Measurements from ENCODE around the gene ERI2. TPM values are rescaled to one million over a fixed set of nuclear protein-coding genes. Genes with fewer than 3 reads are reported as not detected.
"Not testable (repeated sequence)": the region's sequence is repeated elsewhere in the genome, so short reads cannot be mapped to it uniquely, and the experiment has no call there.

ERI2 gene
- total RNA-seq, 1 donor from 2014 or later = 15.4 TPM

DNA sequence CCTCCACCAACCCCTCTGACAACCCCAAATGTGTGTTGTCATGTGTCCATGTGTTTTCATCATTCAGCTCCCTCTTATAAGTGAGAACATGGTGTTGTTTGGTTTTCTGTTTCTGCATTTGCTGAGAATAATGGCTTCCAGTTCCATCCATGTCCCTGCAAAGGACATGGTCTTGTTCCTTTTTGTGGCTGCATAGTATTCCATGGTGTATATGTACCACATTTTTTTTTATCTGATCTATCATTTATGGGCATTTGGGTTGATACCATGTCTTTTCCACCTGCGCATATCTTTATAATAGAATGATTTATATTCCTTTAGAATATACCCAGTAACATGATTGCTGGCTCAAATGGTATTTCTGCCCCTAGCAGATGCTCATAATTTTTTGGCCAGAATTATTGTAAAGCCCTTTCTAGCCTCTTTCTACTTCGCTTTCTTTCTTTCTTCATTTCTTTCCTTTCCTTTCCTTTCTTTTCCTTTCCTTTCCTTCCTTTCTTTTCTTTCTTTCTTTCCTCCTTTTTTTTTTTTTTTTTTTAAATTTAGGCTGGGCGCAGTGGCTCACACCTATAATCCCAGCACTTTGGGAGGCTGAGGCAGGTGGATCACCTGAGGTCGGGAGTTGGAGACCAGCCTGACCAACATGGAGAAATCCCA is 12.8 kb upstream of the ERI2 start:
- ATAC-seq = no peak

DNA sequence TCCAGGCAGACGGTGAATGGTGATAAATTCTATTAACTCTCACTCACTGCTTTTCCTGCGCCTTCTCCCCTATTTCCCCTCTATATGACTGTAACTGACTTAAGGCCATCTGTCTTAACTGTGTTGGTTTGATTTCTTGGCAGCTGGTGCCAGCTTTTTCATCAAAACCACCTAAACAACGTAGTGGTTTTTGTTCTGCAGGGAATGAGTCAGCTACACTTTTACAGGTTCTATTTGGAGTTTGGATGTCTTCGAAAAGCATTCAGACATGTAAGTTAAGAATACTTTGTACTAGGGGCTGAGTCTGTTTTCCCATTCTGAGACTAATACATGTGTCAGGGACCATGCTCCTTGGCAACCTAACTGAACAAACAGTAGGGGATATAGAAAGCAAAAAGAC is 8.5 kb upstream of the ERI2 start:
- ATAC-seq = no peak

DNA sequence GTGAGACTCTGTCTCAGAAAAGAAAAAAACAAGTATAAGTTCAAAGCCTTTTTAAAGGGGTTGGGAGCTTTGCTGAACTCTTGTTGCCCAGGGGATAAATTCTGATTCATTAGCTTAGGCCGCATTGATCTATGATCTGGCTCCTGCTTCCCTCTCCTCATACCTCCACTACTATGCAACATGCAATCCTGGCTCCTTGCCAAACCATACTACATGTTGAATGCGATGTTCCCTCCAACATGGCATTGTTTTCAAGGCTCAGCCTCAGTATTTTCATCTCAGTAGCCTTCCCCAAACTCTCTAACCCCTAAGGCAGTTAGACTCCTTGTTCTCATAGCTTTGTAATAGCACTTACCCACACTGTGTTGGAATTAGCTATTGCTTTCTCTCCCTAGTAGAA is 6.2 kb upstream of the ERI2 start:
- ATAC-seq = no peak

DNA sequence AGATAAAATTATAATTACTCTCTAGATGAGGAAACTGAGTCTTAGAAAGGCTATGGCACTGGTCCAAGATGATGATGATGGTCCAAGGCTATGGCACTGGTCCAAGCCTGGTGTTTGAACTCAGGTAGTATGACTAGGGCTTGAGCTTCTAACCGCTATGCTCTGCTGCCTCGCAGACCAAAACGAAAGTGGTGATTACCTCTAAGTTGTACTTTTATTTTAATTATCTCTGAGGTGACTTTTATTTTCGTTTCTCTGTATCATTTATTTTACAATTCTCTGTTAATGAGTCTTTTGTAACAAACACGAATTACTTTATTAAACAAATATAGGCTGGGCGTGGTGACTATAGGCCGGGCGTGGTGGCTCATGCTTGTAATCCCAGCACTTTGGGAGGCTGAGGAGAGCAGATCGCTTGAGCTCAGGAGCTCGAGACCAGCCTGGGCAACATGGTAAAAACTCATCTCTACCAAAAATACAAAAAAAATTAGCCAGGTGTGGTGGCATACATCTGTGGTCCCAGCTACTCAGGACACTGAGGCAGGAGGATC is 5.7 kb upstream of the ERI2 start:
- no peak for ATAC-seq

DNA sequence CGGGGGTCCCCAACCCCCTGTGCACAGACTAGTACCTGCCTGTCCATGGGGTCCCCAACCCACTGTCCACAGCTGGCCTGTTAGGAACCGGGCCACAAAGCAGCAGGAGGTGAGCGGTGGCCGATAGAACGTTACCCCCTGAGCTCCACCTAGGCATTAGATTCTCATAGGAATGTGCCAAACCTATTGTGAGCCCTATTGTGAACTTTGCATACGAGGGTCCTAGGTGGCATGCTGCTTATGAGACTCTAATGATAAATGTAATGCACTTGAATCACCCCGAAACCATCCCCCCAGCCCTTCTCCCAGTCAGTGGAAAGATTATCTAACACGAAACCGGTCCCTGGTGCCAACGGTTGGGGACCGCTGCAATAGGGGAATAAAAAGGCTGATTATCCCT is 1.6 kb upstream of the ERI2 start:
- no peak for ATAC-seq

DNA sequence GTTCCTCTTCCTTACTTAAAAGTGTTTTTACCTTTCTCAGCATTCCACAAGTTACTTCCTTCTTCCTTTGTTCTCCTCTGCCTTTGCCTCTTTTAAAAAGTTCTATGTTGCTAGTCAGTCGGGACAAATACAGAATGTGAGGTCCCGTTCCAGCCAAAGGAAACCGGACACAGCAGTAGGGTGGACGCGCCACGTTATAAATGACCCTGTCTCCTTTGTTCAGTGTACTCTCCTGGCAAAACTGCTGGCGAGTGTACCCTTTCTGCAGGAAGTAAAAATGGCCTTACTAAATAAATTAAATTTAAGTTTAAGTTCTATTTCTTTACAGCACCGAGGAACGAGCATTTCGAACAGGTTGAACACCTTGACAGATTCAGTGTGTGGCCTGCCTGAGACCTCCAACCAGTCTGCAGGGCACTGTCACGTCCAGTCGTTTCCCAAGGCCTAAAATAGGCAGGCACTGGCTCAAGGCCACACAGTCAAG is 546 bp downstream of the ERI2 start:
- not testable (repeated sequence) for ATAC-seq

DNA sequence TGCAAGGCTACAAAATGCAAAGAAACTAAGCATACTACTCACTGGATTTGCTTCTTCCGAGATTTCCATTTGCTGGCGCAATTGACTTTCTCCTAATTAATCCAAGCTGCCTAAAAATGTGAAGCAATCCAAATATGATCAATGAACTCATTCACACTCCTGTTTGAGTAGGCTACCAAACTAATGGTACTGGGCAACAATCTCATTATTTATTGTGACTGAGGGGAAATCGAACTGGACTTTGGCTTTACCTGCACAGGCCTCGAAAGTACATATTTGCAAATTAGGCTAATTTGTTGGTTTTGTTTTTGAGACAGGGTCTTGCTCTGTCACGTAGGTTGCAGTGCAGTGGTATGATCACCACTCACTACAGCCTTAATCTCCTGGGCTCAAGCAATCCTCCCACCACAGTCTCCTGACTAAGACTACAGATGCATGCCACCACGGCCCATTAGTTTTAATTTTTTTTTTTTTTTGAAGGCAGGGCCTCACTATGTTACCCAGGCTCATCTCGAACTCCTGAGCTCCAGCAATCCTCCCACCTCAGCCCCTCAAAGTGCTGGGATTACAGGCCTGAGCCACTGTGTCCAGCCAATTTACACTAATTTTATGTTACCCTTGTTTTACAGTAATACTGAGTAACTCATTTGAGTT is 2.6 kb downstream of the ERI2 start:
- ATAC-seq = no peak

DNA sequence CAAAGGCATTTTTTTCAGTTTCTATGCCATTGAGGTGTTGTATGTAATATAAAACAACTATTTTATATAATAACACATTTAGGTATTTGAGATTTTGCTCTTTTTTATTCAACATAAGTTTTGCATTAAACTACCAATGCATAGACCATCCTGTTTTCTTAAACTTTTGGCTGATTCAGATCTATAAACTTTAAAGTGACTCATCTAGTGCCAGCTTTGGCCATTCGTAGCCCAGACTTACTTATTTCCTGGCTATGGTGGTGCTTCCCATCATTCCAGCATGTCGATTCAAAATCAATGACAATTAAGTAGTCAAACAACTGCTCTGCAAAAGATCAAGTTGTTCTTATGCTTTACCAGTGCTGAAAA is 3.1 kb downstream of the ERI2 start:
- ATAC-seq = no peak

DNA sequence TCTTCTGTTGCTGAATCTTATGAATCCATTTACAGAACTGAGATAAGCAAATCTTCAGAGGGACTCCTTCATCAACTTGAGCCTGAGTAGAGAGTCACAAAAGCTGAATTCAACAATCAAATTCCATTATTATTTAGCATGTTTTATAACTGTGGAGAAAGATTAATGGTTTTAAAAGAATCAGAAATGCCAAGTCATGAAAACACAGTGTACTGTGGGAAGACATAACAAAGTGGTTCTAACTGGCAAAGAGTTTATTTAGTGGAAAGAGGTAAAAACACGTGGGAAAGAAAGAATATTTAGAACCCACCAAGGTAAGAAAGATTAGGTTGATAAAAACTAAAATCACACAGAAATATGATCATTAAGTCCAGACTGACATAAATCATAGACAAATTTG is 5.0 kb downstream of the ERI2 start:
- ATAC-seq = no peak

DNA sequence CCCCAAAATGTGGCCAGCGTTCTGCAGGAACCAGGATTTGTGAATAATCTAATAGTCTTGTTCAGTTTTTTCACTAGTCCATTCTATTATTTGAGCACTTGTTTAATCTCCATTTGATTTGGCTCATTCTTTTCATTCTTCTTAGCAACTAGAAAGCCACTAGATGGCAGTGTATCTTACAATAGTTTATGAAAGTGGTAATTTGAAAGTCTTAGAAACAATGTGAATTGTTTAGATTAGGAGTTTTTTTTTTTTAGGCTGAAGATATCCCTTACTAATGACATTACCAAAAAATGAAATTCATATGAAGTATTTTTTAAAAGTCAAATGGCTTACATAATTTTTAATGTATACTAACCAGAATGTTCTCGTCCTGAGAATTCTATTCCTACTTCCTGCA is 6.7 kb downstream of the ERI2 start:
- ATAC-seq = no peak

DNA sequence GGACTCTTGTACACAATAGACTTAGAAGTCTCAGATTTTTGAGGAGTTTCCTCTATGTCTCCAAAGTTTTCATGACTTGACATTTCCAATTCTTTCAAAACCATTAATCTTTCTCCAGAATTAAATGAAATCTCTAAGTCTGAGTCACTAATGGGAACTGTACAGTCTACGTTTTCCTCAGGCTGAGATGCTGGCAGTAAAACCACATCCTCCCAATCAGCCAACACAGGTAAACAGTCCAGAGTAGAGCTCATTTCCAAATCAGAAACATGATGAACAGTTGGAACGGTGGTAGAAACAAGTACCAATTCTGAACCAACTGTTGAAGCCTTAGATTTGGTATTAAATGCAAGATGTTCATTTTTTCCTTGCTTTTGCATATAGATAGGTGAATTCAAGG is 7.9 kb downstream of the ERI2 start:
- ATAC-seq = no peak

DNA sequence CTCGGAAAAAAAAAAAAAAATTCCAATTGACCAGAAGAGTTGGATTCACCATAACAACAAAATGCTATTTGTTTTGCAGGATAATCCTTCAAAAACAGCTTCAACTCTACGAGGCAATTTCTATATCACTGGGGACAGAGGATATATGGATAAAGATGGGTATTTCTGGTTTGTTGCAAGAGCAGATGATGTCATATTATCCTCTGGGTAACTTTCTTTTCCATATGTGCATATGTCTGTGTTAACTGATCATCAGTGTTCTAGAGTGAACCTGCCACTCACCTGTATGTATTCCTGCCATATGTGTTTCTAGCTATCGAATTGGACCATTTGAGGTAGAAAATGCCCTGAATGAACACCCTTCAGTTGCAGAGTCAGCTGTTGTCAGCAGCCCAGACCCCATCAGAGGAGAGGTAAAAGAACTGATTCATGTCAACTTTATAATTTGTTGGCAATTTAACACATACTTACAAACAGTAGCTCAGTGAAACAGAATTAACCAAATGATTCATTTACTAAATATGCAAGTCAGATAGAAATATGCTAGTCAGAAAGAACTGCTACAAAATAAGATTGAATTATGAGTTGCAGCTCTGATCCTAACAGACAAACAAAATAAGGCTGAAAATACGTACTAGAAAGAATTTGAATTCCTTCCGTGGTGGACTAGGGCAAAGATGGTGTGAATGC is 14.2 kb downstream of the ERI2 start:
- ATAC-seq = no peak

DNA sequence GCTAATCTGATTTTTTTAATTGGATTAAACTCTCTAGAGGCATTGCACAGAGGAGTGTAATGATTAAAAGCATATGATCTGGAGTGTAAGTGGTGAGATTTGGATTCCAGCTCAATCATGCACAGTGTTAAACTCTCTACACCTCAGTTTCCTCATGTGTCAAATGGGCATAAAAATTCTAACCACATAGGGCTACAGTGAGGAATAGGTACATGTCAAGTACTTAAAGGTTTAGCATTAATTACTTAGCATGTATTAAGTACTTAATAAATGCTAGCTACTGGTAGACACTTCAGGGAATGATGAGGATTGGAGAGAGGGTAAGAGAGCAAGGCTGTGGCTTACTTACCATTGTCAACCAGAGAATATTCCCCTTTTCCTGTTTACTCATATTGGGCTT is 17.1 kb downstream of the ERI2 start:
- no peak for ATAC-seq

DNA sequence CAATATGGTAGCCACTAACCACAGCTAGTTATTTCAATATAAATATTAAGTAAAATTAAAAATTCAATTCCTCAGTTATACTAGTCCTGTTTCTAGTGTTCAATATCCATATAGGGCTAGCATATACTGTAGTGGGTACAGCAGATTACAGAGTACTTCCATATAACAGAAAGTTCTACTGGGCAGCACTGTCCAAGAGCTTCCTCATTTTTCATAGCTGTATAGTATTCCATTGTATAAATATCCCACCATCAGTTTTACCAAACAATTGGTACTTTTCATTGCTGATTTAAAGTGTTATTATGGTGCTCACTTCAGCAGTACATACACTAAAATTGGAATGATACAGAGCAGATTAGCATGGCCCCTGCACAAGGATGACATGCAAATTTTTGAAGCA is 22.1 kb downstream of the ERI2 start:
- ATAC-seq = no peak

DNA sequence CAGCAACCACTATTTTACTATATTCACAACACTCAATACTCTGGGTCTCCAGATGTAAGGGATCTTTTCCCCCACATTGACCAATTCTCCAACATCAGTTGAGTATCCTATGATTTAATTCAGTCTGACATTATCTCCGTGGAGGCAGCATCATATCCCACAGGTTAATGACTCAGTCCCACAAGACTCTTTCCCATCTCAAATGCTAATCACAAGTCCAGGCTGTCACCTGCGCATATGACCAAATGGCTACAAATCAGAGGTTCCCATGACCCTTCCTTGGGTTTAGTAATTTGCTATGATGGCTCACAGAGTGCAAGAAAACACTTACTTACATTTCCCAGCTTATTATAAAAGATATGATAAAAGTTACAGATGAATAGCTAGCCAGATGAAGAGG is 23.8 kb downstream of the ERI2 start:
- no peak for ATAC-seq

DNA sequence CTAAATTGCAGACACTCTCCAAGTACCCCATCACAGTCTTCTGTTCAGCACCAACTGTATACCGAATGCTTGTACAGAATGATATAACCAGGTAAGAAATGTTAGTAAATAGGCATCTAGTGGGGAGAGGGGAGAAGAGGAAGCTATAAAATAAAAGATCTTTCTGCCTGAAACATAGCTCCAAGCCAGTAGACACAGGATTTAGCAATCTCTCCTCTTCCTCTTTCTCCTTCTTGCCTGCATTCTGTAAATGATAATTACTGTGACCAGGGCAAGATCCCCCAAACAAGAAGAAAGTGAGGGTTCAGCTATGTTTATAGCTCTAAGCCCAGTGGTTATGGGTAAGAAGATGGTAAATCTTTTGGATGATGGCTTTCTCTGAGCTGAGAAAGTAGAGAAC is 24.6 kb downstream of the ERI2 start:
- ATAC-seq = no peak

DNA sequence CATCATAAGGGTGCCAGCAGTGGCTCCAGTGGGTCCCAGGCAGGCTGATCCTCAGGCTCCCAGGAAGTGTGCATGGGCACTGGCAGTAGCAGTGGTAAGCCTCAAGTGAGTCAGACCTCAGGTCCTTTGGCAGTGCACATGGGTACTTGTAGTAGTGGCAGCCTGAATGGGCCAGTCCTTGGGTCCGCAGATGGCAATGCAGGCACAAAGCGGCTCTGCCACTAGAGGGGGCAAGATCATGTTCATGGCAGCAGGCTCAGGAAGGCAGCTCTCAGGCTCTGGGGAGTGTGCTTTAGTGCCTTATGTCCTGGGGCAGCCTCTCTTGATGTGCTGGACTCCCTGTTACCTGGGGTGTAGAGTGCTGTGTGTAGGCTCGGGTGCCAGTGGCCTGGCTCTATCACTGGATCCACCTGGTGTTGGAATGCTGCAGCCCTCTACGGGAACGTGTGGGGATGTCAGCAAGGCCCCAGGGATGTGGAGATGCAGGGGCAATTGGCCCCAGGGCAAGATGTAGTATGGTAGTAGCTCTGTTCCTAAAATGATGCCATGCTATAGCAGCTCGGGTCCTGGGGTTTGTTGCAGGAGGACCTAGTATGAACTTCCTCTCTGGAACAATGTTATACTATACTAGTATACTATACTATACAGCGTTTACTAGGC is 31.4 kb downstream of the ERI2 start:
- ATAC-seq = peak; percentile 91

DNA sequence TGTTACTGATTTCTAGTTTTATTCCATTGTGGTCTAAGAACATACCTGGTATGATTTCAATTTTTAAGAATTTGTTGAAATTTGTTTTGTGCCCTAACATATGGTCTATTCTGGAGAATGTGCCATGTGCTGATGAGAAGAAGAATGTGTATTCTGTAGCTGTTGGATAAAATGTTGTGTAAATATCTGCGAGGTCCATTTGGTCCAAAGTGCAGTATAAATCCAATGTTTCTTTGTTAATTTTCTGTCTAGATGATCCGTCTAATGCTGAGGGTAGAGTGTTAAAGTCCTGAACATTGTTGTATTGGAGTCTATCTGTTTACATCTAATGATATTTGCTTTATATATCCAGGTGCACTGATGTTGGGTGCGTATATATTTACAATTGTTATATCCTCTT is 32.6 kb downstream of the ERI2 start:
- ATAC-seq = no peak

DNA sequence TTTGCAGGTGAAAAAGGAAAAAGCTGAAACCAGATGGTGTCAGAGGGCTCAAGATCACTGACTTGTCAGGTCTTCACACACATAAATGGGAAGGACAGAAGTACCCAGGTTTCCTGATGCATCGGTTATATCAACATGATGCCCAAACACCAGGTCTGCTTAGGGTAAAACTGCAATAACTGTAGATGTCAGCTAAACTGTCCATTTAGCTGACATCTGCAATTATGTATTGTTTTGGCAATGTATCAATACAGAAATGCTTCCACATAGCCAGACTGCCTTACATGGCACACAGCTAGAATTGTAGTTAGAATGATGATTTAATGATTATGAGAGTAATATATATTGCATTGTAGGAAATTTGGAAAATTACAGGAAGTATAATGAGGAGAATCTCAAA is 37.5 kb downstream of the ERI2 start:
- ATAC-seq = no peak

DNA sequence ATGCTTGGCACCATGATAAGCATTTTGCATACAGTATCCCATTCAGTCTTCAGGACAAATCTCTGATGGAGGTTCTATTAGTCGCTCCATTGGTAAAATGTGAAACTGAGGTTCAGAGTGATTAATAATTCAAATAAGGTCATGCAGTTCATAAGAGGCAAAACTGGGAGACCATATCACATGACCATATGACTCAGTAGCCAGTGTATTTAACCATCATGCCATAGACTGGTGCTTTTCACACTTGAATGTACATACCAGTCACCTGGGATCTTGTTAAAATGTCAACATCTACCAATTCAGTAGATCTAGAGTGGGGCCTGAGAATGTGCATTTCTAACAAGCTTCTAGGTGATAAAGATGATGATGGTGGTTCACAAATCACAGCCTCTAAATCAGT is 38.2 kb downstream of the ERI2 start:
- ATAC-seq = peak; percentile 62

DNA sequence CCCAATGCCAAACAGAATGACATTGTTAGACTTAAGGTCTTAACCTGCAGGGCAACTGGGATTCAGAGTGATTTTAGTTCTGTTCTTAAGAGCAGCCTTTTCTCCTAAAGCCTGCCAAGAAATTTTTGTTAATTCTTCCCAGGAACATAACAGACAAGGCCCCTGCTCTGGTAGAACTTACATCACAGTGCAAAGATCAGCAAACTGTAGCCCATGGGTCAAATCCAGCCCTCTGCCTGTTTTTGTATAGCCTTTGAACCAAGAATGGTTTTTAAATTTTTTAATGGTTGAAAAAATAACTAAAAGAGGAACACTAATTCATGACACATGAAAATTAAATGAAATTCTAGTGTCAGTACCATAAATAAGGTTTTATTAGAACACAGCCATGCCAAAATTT is 38.7 kb downstream of the ERI2 start:
- no peak for ATAC-seq

DNA sequence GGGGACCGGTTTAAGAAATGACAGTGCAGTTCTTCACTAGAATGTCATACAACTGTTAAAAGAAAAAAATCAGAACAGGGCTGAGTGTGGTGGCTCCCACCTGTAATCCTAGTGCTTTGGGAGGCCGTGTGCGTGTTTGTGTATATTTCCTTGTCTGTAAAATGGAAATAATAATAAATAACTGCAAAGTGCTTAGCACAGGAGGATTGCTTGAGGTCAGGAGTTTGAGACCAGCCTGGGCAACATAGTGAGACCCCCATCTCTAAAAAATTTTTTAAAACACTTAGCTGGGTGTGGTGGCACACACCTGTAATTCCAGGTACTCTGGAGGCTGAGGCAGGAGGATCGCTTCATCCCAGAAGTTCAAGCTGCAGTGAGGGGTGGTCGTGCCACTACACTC is 40.0 kb downstream of the ERI2 start:
- ATAC-seq = no peak

DNA sequence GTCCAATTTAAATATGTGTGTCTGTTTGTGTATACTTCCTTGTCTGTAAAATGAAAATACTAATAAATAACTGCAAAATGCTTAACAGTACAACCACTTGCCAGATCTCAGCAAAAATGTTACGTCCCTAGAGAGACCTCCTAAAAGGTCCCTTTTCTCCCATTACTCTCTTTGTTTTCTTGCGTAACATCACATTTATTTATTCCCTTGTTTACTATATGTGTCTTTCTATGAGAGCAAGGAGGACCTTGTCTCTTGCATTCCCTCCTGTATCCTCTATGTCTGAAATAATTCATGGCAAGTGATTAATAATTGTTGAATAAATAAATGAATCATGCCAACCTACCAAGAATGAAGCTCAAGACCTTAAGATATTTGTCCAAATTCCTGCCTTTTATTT is 40.5 kb downstream of the ERI2 start:
- no peak for ATAC-seq

Data from esophagus mucosa (tissue), 1 donor.